Glutamatergic neuron (in vitro differentiated cells): ENCODE measurements around the gene ROM1. TPM values are rescaled to one million over a fixed set of nuclear protein-coding genes. Genes with fewer than 3 reads are reported as not detected.
A peak's percentile ranks its signal among the peaks of the same experiment; 100 is the strongest.

Source experiments
- DNase-seq: peaks from one replicate; pipeline ENCODE4 v3.0.0; 2022
- H3K27ac Mint-ChIP-seq: one replicate; pipeline ENCODE4 v1.8.0; 2020; ENCODE audit warnings: mild to moderate bottlenecking, mixed read lengths, inconsistent platforms; ENCODE audit not compliant: unreplicated experiment
- H3K27me3 Mint-ChIP-seq: one replicate; pipeline ENCODE4 v1.8.0; 2020; ENCODE audit warnings: mild to moderate bottlenecking, moderate library complexity, mixed read lengths, inconsistent platforms; ENCODE audit not compliant: unreplicated experiment
- H3K36me3 Mint-ChIP-seq: one replicate; pipeline ENCODE4 v1.8.0; 2020; ENCODE audit warnings: mild to moderate bottlenecking, mixed read lengths, inconsistent platforms; ENCODE audit not compliant: unreplicated experiment
- H3K4me1 Mint-ChIP-seq: one replicate; pipeline ENCODE4 v1.8.0; 2020; ENCODE audit warnings: mild to moderate bottlenecking, low read depth, mixed read lengths, inconsistent platforms; ENCODE audit not compliant: unreplicated experiment
- H3K4me3 Mint-ChIP-seq: one replicate; pipeline ENCODE4 v1.8.0; 2020; ENCODE audit warnings: mild to moderate bottlenecking, mixed read lengths, inconsistent platforms; ENCODE audit not compliant: unreplicated experiment
- H3K9me3 Mint-ChIP-seq: one replicate; pipeline ENCODE4 v1.8.0; 2020; ENCODE audit warnings: mild to moderate bottlenecking, moderate library complexity, mixed read lengths, inconsistent platforms; ENCODE audit not compliant: unreplicated experiment
- total RNA-seq: library from RNA; stranded (reverse); fragmentation: NEBNext Ultra II Directional; extraction: Animal tissue kit (Norgen Biotek cat#: 25700); gene quantifications from one replicate; pipeline ENCODE4 v1.2.1, GENCODE V29; 2021; ENCODE audit not compliant: unreplicated experiment
- TF ChIP-seq, protein P1 (sequence below): fragments of 200-600 bp; sonication (generic); IDR thresholded peaks from one replicate; pipeline ENCODE4 v1.5.0; 2021; ENCODE audit not compliant: partially characterized antibody, unreplicated experiment

Gene ROM1
- total RNA-seq, 1 donor from 2014 or later: 1.3 TPM

DNA sequence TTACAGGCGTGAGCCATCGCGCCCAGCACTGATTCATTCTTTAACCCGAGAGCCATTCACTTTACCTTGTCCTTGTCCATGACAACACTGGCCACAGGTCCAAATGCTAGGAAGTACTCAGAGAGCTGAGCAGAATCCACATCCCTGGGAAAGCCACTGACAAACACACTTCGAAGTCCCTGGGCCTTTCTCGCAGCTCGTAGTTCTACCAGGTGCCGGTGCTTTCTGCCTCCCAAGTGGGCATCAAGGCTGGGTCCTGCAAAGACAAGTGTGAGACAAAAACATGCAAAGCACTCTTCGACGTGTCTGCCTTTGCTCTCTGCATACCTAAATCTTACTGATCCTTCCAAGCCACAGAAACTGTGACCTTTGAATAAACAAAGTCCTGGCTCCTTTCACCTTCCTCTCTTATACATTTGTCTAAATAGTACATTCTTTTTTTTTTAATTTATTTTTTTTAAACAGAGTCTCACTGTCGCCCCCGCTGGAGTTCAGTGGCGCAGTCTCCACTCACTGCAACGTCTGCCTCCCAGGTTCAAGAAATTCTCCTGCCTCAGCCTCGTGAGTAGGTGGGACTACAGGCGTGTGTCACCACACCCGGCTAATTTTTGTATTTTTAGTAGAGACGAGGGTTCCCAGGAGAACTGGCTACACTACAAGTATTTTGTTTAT lies 24.0 kb upstream of the ROM1 start:
- peaks cover 16% of the 10 kb centered on the region for H3K4me1 Mint-ChIP-seq
- H3K27ac Mint-ChIP-seq: no peak overlapping the region
- no peak overlapping the region for H3K4me3 Mint-ChIP-seq
- H3K27me3 Mint-ChIP-seq: no peaks in the 10 kb centered on the region
- H3K36me3 Mint-ChIP-seq: no peaks in the 10 kb centered on the region
- peaks cover 20% of the 10 kb centered on the region for H3K9me3 Mint-ChIP-seq
- TF ChIP-seq, protein P1, sequence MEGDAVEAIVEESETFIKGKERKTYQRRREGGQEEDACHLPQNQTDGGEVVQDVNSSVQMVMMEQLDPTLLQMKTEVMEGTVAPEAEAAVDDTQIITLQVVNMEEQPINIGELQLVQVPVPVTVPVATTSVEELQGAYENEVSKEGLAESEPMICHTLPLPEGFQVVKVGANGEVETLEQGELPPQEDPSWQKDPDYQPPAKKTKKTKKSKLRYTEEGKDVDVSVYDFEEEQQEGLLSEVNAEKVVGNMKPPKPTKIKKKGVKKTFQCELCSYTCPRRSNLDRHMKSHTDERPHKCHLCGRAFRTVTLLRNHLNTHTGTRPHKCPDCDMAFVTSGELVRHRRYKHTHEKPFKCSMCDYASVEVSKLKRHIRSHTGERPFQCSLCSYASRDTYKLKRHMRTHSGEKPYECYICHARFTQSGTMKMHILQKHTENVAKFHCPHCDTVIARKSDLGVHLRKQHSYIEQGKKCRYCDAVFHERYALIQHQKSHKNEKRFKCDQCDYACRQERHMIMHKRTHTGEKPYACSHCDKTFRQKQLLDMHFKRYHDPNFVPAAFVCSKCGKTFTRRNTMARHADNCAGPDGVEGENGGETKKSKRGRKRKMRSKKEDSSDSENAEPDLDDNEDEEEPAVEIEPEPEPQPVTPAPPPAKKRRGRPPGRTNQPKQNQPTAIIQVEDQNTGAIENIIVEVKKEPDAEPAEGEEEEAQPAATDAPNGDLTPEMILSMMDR: no peak
- DNase-seq: no peak

DNA sequence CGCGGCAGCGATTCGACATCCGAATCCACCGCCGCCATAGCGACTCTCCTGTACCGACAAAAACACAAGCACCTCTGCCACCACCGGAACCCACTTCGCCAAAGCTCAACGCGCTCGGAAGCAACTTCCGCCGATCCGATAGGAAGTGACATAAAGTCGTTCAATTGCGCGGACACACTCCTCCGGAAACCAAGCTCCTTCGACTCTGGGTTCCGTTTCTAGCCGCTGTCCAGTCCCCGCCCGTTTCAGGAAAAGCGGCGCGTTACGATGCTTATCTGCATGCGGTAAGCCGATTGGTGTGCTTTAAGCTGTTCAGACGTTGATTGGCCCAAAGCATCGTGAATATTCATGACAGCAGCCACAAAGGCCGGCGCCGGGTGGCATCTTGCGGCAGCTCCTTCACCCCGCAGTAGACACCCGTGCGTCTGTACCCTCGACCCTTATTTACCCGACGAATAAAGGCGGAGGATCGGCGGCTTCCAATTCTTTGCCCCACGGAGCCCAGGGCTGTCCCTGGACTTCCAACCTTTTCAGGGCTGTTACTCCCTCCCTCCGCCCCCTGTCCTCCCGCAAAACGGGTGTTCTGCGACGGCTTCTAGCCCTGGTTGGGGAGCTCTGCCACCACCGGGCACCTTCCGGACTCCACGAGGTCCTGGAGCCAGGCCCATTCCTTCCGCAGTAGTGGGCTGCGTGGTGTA lies 21.5 kb upstream of the ROM1 start, which contains the start of gene TUT1:
TUT1 (minus strand) TSS at position 76 of the 698 bp plus-strand sequence; CDS start at position 38, 38 bp downstream.
- Mint-ChIP-seq H3K27me3 (no peaks in the 10 kb centered on the region), H3K27ac (peak within 1 kb of the TSS; percentile 98), H3K9me3 (peaks cover 24% of the 10 kb centered on the region), H3K4me3 (peak within 1 kb of the TSS; percentile 99), H3K4me1 (peaks cover 16% of the 10 kb centered on the region), H3K36me3 (no peaks in the 10 kb centered on the region)
- peak; percentile 92 for DNase-seq
- TF ChIP-seq, protein P1: no peak

DNA sequence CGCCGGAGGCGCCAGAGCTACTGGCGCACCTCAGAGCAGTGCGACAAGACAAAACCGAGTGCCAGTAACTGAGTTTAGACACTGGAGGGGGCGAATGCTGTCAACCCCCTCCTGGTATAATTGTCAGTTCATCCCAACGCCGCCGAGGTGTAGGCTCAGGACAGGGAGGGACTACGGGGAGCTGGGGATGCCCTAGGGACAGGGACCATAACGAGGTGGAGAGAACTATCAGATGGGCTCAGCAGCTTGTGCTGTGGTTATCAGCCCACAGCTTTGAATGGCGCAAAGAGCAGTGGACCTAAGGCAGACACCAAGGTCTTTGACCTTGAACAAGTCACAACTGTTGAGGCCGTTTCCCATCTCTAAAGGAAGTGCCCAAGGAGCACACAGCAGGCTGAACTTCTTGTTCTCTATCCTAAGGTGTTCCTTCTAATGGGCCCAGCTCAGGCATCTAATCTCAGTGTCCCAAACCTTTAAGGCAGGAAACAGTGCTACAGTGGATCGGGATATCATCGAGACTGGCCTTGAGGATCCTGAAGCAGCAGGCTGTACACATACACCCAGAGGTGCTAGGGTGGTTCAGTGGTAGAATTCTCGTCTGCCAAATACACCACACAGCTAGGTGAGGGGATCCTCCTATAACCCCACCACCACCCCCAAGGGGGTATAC lies 20.8 kb upstream of the ROM1 start:
- H3K4me1 Mint-ChIP-seq: peaks cover 16% of the 10 kb centered on the region
- DNase-seq: no peak
- peak overlapping the region; percentile 98 for H3K27ac Mint-ChIP-seq
- no peaks in the 10 kb centered on the region for H3K36me3 Mint-ChIP-seq
- H3K9me3 Mint-ChIP-seq: peaks cover 24% of the 10 kb centered on the region
- H3K27me3 Mint-ChIP-seq: no peaks in the 10 kb centered on the region
- H3K4me3 Mint-ChIP-seq: peak overlapping the region; percentile 99
- TF ChIP-seq, protein P1: no peak

DNA sequence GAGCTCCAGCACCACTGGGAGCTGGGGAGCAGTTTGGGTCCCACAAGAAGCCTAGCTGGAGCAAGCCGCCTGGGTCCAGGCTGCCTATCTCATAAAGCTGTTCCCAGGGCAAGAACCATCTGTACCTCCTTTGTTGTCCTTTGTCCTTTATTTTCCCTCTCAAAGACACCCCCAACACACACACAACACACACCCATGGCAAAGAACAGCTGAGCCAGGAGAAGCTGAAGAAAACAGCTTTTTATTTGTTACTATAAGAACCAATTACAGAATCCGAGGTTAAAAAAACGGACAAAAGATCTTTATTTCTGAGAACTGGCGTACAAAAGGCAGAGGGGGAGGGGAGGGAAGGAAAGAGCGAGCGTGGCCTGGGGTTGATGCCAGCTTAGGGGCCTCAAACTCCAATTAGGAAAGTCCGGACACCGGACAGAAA lies 20.1 kb upstream of the ROM1 start:
- TF ChIP-seq, protein P1: no peak
- Mint-ChIP-seq H3K27me3 (peaks cover 1% of the 10 kb centered on the region), H3K27ac (peak overlapping the region; percentile 98), H3K36me3 (no peaks in the 10 kb centered on the region), H3K9me3 (peaks cover 24% of the 10 kb centered on the region), H3K4me1 (peaks cover 16% of the 10 kb centered on the region), H3K4me3 (peak overlapping the region; percentile 69)
- DNase-seq: no peak
